CD4-positive, alpha-beta T cell treated with Interleukin-10 for 1 hour (primary cell): Measurements from ENCODE around the gene EEF1AKMT2.

ENCODE experiments used
- DNase-seq: peaks from one replicate; pipeline ENCODE4 v3.0.0-alpha.2; 2020

The EEF1AKMT2 gene

DNA sequence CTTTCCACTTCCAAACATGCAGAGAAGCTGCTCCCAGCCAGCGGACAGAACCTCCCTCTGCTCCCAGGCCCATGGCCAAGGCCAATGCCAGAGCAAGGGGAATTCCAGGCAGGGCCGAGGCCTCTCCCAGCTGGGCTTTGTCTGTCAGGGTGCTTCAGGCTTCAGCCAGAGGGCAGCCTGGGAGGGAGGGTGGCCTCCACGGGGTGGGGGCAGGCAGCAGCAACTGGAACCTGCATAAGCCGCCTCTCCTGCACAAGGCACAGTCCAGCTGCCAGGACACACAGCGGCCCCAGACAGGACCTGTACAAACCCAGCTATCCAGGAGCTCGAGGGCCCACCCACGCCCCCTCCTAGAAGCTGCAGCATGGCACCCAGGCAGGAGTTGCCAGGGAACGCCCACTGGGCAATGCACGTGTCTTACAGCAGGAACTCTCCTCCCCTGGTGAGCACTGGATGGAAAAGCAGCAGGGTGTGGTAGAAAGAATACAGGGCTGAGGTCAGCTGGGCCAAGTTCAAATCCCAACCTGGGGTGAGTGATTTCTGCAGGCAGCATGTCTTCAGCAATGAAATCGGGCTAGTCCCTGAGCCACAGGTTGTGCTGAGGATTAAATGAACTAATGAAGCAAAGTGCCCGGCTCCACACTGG is 55.1 kb downstream of the EEF1AKMT2 start:
- no peak for DNase-seq

DNA sequence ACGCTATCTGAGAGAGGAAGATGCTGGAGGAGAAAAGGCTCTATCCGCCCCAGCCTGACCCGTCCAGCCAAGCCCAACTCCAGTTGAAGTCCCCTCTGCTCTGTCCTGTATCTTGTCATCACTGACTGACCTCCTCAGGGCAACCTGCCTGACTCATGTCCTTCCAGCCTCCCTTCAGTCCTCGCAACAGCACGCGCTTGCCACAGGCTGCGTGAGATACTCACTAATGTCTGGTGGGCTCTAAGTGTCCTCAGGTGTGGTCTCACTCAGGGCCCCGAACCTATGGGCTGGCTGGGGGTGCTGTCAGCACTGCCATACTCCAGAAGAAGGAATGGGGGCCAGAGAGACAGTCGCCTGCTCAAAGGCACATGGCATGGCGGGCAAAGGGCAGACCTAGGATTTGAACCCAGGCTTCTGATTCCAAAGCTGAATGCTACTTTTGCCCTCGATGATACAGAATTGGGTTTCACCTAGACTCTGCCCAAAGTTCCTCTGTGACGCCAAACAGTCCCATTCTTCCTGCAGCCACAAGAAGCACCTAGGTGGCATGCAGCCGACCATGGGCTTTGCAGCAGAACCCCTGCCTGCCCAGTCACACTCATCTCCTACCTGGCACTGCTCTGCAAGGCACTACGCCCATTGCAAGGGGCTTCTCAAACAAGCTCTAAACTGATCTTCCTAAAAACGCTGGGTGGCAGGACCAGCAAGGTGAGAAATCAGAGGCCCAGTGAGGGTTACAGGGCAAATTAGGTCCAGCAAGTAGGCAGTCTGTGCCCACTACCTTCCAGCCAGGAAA is 56.0 kb downstream of the EEF1AKMT2 start:
- DNase-seq = no peak

DNA sequence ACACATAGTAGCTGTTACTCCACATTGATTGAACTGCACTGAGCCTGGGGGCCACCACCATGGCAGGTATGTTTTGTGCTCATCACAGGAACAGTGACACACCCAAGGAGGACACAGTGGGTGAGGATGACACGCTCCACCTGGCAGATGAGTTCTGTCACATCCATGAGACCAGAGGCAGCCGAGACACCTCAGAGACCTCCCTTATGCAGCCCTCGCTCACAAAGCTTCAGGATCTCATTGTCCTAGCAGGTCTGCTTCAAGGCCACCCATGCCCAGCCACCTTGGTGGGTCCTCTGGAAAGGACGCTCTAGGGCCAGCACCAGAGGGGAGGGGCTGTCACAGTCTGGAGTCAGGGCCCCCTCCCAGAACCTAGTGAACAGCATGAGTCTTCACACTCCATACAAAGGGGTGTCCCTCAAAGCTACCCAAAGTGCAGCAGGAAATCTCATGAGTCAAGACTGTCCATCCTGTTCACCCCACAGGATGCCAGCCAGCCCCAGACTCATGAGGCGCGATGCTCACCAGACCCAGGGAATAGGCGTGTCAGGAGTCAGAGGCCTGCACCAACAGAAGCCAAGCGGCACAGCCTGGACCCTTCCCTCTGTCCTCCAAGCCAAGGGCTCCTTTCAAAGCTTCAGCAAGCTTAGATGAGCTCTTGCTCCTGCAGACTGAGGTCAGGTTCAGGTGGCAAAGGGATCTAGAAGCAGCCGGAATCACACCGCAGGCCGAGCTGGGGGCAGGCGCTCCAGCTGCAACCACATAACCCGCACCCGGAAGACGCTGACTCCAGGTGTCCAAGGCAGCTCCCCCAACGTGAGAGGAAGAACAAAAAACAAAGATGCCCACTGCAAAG is 57.1 kb downstream of the EEF1AKMT2 start:
- no peak for DNase-seq

DNA sequence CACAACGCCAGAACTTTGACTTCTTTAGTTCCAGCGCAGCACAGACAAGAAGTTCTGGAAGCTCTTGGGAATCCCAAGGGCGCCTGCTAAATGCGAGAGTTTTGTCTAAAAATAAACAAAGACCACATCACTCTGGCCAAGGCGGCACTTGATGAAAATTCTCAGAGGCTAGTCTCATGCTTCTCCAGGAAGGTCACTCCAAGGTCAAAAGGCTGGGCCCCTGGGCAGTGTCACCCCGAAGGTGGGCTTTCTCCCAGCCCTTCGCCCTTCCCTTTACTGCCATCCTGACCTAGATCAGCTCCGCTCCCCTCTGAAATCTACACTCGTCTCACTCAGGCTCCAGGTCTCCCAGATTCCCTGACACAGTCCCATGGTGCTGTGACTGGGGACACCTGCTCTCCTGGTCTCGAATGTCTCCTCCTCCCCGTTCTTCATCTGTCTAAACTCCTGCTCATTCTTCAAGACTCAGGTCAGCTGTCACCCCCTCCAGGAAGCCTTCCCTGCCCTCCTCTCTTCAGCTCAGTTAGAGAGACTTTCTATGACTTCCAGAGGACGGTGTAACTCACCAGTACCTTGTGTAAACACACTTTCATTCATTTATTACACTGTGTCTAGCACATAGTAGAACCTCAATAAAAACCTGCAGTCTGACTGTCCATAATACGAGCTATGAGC is 58.0 kb downstream of the EEF1AKMT2 start:
- DNase-seq = no peak

DNA sequence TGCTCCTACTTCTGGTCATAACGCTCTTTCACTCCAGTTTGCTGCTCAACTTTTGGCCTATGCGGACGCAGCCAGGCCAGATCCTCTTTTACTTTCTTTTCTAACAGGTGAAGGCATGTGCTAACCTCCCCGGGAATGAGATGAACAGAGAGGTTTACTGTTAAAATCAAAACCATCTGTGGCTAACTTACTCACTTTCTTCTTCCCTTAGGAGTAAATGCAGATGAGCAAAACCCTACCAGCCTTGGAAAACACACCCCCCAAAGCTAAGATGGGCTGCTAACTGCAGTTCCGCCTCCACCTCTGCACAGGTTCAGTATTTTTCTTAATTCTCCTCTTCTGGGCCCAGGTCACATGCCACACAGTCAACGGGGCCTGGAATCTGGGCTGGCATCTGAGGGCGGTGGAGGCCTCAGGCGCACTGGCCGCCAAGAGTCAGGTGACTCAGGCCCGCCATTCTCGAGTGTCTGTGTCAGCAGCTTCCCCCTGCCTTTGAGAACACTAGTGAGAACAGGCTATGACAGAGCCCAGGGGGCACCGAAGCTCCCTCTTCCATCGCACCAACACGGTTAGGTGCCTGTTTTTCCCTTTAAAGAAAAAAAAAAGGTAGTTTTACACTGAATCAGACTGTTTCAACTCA is 58.6 kb downstream of the EEF1AKMT2 start:
- DNase-seq = peak; percentile 61

DNA sequence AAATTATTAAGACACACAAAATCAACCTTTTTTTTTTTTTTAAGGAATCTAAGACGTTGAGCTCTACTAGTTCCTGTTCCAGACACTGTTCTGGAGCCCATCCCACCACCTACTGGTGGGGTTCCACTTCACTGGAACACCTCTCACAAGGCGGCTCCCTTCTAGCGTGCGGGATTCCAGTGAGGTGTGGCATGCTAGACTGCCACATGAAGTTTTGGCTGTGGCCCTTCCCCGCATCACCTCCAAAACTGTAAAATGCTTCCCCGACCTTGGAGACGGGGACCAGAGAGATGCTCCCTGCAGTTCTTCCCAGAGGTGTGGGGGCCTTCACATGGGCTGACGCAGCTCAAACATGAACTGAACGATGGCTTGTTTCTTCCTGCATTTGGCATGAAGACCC is 60.1 kb downstream of the EEF1AKMT2 start:
- no peak for DNase-seq

DNA sequence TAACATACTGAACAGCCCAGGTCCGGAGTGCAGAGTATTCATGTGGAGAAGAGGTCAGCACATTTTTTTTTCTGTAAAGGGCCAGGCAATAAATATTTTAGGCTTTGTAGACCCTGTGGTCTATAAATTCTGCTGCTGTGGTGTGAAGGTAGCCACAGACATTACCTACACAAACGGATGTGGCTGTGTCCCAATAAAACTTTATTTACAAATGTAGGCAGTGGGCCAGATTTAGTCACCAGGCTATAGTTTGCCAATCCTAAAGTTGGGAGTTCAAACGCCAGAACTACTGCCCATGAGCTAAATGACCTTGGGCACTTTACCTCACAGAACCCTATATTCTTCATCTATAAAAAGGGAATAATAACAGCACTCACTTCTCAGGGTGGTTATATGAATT is 60.9 kb downstream of the EEF1AKMT2 start:
- DNase-seq = no peak

DNA sequence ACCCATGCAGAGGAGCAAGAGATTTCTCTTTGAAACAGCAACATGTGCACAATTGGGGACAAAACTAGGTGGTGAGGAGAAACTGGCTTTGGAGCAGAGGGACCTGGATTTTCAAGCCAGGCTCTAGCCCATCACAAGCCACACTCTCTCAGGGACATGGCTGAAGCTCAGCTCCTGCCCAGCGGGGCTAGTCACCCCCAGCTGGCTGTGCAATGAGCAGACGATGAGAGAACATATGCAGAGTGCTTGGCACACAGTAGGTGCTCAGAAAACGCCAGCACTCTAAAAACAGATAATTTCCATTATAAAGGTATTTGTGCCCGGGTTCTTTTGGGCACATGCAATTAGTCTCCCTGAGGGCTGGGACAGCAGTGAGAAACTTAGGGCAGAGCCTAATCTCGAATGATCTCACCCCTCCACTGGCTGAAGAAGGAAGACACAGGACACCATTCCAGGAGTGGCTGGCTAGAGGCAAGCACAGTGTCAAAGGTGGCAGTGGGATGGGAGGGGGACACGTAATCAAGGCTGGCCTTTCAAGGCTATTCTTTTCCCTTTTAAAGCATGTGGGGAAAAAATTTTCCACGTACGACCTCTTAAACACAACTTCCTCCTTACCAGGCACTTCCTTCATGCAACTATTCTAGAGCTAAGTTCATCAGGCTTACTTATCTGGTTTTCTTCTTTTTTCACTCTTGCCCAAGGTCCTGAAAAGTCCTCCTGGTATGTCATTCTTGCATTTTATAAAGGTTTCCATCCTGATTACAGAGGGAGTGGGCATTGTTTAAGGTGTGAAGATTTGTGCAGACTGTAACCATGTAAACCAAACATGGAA is 62.6 kb downstream of the EEF1AKMT2 start:
- DNase-seq = no peak

DNA sequence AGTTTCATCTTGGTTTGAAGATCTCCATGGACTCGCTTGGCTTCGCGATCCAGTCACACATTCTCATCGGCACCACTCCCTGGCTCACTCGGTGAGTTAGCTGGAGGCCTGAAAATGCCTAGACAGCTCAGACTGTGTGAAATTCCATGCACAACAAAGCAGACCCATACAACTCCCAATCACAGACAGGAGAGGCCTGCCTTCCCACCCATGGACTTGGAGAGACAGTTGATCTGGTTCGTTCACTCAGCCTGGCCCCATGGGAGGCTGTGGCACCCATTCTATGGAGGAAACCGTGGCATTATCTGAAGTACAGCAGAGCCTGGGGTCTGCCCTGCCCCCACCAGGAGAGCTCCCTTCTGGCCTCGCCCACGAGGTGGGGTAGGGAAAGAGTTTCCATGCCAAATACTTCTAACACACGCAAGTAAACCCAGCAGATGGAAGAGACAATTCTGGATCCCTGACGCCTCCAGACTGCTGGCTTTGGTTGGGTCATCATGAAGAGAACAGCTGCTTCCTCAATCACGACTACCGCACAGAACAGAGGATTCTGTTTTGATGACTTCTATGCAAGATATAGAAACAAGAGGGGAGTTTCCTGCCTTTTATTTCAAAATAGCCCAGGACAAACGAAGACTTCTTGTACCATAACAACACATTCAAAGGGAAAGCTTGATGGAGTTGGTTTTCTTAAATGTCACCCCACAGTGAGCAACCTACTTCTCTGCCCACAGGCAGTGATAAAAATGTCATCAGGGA is 63.4 kb downstream of the EEF1AKMT2 start:
- DNase-seq = no peak

DNA sequence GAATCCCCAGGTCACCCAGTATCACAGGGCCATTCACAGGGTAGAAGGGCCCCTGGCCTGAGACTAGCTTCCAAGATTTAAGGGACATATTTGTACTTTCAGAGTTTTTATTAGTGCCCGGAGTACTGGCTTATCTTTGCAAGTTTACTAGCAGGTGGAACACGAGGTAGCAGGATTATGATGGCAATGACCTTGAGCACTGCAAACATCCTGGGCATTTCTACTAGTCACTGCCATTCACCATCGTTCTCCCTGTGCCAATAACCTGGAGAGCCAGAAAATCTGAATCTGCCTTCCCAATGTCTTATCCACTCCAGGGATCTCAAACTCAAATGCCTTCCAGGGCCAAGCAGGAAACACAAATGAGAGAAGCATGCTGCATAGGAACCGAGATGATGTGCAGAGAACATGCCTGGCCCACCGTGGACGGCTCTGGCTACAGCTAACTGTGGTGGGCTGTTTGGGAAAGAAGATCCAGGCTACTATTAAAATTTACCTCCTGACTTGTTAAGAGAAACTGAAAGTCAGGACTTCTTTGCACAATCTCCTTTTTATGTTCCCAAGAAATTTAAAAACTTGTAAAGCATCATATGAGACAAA is 64.2 kb downstream of the EEF1AKMT2 start:
- no peak for DNase-seq

DNA sequence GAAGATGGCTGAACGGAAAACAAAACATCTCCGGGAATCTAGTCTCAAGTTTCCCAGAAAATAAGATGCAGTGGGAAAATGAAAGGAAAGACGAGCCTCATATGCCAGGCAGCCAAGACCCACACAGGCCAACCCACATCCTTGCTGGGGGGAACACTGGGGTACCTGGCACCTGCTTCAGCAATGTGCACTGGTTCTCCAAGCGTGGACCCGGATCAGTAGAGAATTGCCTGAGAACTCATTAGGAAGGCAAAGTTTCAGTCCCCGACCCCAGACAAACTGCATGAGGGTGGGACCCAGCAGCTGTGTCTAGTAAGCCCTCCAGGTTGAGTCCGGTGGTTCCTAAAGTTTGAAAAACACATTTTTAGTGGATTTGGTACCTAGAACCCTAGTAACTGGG is 65.9 kb downstream of the EEF1AKMT2 start:
- DNase-seq = no peak

DNA sequence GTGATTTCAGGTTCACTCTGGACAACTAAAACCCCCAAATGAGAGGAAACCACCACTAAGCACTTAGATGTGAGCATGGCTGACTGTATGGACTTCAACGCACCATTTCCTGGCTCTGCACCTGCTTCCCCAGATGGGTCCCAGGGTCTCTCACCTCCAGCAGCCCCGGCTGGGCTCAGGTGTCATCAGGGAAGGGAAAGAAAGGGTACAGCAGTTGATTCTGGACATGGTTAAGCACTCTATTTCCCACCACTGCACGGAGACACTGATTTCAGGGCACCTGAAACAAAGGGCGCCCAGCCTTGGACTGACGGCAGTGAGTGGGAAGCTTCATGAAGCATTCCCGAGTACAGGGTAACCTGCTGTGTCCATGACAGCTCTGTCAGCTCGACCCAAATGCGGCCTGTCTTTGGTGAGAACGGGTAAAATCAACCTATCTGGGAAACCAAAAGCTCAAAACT is 66.5 kb downstream of the EEF1AKMT2 start:
- no peak for DNase-seq

DNA sequence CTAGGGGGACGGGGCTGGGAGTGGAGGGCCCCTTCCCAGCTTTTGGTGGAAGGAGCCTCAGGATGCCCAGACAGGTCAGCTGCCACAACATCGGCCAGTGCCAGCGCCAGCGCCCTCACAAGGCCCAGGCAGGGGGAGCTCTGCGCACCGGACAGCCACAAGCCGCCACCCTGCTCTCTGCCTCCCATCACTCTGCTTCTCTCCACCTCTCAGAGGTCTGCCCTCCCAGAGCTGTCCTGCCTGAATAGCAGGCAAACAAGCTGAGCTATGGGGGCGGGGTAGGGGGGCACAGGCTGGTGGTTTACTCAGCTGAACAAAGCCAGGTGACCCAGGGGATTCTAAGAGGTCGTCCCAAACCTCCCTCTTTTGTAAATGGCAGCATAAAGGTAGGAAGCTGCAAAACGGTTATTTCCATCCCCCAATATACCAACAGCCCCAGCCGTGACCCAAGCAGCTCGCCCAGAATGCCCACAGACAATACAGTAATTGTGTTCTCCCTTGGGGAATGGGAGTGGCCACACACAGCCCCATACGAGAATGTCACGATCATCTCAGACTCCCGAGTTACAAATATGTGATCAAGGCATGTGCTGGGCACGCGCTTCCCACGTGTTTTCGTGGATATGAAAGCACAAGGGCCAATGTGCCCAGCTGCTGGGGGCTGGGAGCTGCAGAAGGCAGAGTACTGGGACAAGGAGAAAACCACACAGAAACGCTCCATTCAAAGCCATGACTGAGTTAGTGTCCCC is 67.2 kb downstream of the EEF1AKMT2 start:
- DNase-seq = no peak

DNA sequence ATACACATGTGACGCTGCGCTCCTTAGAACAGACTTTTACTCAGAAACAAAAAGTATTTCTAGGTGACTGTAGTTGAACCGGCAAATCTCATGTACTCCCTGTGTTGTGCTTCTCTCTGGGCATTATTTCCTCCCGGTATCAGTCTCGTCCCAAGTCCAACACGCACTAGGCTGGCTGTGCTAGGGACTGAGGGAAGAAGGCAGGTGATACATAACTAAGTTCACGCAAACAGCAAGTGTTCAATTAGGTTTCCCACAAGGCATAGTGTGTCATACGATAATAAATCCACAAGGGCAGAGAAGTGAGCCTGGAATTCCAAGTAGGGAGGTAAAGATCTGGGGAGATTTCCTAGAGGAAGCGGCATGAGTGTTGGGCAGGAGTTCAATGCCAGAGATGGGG is 67.9 kb downstream of the EEF1AKMT2 start:
- no peak for DNase-seq

DNA sequence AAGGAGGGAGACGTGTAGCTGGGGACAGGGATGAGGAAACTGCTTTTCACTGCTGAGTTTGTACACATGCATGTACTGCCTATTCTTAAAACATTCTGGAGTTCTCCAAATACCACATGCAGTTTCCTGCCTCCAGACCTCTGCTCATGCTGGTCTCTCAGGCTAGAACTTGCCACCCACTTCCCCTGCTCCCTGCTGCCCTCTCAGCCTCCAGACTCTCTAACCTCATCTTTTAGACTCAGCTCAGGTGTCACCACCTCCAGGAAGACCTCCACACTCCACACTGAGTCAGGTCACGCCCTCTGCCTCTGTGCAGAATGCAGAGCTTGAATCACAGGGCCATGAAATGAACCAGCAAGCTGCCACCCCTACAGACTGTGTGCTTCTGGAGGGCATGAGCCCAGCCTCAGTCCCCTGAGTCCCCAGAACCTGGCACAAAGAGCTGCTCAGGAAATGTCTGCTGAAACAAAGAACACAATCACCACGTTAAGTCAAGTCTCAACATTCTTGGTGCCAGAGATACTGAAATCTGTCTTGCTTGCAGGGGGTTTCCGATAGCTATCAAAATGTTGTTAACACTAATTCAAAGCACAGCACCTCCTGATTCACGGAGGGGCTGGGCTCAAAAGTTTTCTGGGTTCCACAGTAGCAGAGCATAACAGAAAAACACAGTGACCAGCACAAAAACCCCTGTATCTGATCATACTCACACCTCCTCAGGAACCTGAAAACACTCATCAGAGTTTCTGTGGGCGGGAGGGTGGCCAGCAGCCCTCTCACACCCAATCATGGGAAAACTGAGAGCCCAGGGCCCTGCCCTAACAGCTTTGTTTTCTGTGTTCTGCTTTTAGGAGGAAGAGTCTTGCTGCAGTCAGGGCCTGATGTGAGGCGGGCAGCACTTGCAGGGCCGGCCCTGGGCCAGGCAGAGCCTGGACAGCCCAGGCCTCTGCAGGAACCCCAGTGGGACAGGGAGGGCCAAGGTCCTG is 68.6 kb downstream of the EEF1AKMT2 start:
- peak; percentile 68 for DNase-seq

DNA sequence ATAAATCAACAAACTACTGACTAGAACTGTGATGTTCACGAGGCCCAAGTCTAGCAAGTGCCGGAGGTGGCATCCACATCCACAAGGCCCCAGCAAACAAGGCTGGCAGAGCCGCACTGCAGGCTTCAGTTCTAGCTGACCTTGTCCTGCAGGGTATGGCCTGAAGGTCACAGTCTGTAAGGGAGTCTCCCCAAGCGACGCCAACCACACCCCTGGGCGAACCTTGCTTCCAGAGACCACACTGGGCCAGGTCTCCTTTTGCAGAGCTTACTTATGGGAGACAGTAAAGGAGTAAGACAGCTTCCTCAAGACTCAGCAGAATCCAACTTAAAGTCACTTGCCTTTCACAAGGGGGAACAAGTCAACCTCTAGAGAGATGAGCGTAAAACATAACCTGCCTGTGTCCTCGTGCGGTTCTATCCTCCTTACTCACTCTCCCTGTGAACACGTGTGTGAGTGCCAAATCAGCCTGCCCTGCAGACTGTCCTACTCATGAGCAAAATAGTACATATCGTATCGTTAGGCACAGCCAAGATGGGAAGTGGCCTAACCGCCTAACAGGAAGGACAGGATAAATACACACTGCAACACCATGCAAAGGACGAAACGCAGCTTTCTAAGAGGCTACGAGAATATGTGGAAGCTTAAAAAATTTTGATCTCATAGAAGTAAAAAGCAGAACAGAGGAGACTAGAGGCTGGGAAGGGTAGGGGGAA is 70.2 kb downstream of the EEF1AKMT2 start:
- DNase-seq = no peak

DNA sequence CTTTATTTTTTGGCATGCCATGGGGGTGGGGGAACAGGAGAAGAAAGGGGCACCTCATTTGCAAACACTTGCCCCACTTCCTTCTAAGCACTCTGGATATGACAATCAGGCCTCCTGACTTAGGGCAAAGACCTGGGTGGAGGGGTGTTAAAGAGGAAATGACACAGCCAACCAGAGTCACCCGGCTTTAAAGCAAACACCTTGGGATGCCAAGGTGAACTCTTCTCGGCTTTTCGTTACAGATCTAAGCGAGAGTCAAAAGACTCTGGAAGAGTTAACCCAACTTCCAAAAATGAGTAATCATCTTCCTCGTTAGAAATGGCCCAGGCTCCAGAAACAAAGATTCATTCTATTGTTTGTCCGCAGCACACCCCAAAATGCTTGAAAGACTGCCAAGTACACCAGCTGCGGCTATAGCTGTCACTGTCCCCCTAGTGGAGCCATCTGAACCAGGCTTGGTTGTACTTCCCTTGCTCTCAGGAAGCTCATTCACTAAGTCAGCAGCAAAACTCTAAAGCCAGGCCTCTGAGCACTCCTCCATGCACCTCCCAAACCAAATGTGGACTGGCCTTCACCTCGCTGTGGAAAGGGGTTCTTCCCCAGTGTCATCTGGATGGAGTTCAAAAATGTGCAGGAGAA is 72.4 kb downstream of the EEF1AKMT2 start:
- peak; percentile 83 for DNase-seq
